ENCODE measurements around the gene LDAH.
"Not testable (repeated sequence)": the region's sequence is repeated elsewhere in the genome, so short reads cannot be mapped to it uniquely, and the experiment has no call there.

Gene LDAH

DNA sequence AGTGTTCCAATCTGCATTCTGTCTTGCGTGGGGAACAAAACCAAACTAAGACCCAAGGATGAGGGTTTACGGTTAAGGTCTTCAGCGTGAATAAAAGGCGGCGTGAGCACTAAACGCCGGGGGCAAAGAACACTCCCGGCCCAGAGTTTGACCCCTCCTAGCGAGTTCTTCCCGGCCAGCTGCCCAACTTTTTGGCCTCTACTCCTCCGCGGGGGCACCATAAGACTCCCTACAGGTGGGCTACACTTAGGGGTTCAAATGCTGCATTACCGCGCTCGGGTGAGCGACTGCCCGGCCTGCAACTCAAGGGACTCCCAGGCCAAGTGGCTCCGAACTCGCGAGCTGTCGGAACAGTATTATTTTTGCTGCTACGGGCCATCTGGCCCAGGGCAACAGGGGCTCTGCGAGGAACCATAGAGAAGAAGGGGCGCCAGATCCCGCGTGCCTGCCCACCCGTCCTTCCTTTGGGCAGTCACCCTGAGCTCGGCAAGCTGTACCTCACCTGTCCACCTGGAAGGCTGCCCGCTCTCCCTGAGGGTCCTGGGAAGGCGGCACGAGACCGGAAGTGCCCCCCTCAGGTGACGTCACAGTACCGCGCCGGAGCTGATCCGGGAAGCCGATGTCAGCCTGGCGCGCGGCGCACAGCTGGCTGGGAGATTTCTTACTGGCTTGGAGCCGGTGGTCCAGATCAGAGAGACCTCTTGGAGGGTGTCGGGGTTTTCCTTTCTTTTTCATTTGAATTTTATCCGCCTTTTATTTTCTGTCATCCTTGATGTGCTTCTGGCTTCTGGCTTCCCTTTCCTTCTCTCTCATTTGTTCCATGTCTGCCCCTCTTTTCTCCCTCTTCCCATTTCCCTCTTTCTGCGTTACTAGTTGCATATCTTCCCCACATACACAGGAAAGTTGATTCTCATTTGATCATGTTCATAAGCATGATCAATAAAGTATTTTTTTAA, at the start of gene LDAH:
LDAH (minus strand) TSS at position 567 of the 956 bp plus-strand sequence. CDS start 21,638 bp downstream, outside the sequence.
- FAIRE-seq: no peak

DNA sequence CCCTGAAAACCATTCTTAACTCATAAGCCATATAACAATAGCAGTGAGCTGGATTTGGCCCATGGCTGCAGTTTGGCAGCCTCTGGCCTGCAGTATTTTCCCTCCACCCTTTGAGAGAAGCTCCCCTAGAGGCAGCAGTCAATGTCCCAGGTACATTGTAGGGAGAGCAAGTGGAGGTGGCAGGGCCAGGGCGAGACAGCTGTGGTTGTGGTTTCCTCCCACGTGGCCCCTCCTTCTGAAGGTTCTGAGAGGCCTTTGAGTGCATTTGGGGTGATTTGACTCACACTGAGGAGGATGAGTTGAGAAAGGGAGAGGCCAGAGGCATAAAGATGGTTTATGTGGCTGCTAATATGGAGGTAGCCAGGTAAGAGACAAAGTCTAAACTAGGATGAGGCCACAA, 45.5 kb upstream of the LDAH start:
- FAIRE-seq: no peak

DNA sequence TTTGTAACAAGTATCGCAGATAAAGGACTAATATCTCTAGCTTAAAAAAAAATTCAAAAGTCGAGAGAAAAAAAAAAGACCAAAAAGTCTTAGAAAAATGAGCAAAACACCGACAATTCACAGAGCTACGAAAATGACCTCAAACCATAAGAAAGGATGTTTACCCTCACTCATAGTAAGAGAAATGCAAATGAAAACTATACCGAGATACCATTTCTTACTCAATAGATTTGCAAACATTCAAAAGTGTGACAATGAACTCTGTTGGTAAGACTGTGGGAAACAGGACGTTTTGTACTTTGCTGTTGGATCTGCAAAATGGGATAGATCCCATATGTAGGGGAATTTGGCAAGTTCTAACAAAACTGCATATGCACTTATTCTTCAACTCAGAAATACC, 39.9 kb upstream of the LDAH start:
- no peak for FAIRE-seq

DNA sequence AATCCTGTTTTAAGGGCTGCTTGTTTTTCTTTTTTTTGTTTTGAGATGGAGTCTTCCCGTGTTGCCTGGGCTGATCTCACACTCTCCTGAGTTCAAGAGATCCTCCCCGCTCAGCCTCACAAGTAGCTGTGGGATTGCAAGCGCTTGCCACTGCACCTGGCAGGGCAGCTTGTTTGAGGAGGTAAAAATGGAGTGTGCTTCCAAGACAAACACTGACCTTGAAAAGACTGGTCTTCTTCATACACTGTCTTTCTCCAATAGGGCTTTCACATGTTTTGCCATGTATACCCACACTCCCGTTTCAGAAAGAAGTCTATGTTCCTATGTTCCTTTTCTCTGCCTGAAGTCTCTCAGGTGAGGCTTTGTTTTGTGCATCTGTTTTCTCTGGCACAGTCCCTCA, 32.6 kb upstream of the LDAH start:
- no peak for FAIRE-seq

DNA sequence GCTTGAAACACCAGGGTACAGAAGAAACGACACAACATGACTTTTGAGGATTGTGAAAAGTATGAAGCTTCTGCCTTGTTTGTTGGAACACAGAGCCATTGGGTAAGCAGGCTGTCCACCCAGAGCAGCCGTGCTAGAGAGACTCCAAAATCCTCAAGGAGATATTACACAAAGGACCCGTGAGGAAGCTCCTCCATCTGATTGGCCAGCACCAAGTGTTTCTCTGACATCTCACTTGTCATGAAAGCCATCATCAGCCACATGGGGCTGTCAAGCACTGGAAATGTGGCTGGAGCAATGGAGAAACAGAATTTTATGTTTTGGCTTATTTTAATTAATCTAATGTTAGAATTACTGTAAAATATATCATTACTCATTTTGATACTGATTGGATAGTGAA, 29.8 kb upstream of the LDAH start:
- no peak for FAIRE-seq

DNA sequence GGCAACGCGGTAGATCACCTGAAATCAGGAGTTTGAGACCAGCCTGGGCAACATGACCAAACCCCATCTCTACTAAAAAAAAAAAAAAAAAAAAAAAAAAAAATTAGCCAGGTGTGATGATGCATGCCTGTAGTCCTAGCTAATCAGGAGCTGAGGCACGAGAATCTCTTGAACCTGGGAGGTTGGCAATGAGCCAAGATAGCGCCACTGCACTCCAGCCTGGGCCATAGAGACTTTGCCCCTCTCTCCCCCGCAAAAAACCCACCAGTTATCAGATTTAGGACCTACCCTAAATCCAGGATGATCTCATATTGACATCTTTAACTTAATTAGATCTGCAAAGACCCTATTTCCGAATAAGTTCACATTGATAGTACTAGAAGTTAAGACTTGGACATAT, 29.2 kb upstream of the LDAH start:
- FAIRE-seq: no peak

DNA sequence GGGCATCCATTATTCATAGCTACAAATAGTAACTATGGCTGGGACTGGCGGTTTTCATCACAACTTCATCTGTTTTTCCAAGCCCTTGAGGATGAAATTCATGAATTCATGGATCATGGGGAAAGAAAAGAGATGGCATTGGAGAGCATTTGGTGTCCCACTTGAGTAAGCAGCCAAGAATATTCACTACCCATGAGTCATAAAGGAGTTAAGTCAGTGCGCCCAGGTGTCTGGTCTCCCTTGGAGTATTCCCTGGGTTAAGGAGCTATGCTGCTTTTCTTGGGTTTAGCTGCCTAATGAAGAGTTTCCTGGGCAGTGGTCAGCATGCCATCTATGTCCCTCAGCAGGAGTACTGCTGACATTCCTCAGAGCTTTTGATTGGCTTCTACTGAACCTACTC, 21.3 kb upstream of the LDAH start:
- FAIRE-seq: no peak

DNA sequence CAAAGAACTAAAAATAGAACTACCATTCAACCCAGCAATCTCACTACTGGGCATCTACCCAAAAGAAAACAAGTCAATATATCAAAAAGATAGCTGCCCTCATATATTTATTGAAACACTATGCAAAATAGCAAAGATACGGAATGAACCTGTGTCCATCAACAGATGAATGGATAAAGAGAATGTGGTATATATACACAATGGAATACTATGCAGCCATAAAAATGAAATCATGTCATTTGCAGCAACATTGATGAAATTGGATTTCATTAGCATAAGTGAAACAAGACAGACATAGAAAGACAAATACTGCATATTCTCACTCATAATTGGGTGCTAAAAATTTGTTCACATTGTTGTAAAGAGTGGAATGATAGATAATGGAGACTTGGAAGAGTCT, 16.2 kb upstream of the LDAH start:
- FAIRE-seq: no peak

DNA sequence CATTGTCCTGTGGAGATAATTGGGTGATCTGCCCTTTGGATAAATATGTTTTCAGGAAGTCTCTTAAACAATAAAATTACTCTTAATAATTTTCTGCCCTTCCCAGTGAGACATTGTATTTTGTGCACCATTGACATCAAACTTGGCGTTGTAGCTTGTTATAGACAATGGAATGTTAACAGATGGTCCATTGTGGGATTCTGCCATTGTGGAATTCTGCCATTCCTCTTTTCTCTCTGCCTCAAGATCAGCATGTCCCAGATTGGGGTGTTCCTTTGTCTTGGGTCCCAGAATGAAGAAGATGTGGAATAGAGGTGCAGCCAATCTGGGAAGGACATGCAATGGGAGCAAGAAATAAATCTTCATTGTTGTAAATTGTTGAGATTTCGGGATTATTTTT, 15.1 kb upstream of the LDAH start:
- FAIRE-seq: no peak

DNA sequence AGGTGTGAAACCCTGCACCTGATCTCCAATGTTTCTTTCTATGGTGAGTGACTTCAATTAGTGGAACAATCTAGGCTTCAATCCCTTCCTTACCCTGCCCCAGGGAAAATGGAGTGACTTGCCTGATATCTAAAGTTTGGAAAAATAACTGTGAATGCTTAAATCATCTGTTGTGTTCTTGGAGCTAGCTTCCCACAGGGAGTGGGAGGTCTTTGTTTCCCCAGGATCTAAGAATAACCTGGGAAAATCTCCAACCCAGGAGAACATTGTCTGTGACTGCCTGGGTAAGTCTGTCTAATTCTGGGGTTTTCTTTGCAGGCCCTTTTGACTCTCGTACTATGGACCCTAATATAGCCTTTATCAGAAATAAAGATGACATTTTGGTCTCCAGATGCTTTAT, 13.6 kb upstream of the LDAH start:
- FAIRE-seq: no peak

DNA sequence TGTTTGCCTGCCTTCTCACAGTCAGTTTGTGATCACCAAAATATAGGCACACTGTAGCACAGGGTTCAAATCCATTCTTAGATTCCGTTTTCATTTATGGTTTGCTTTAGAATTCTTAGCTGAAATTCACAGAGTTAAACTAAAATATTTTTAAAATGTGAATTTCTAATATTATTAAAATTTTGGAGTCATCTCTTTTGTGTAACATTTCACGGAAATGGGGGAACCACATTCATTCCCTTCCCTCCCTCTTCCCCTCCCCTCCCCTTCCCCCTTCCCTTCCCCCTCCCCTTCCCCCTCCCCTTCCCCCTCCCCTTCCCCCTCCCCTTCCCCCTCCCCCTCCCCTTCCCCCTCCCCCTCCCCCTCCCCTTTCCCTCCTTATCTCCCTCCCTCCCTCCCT, 11.4 kb upstream of the LDAH start:
- no peak for FAIRE-seq

DNA sequence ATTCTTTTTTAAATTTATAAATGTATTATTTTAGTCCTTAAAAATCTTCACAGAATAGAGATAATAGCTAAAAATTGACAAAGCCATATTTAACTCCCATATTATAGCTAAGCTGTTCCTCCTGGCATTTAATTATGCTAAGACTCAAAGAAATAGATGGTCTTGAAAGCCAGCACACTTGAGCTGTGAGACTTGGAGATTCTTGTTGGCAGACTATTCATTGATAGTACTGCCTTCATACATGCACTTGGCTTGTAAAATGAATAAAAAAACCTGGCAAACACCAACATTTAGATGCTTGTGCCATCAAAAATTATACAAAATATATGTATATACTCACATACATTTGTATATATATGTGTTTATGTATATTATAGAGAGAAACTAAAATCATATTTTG, 9.7 kb upstream of the LDAH start:
- no peak for FAIRE-seq

DNA sequence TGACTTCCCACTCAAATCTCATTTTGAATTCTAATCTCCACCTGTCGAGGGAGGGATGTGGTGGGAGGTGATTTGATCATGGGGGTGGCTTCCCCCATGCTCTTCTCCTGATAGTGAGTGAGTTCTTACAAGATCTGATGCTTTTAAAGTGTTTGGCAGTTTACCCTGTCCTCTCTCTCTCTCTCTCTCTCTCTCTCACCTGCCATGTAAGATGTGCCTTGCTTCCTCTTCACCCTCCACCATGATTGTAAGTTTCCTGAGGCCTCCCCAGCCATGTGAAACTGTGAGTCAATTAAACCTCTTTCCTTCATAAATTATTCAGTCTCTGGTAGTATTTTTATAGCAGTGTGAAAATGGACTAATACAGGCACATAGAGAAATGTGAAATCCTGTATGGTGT, 7.0 kb upstream of the LDAH start:
- FAIRE-seq: no peak

DNA sequence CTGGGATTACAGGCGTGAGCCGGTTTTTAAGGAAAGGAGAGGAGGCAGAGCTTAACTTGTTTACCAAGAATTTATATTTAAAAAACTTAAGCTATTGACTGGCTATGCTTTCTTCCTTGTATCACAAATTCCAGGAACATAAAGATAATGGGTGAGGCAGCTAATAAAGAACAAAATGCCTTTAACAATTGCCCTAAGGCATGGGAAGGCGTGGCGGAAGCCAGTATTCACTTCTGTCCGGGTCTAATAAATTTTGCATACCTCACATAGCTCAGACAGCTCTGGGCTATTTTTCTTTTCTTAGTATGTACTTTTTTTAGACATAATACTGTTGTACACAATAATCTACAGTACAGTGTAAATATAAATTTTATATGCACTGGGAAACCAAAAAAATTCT, 1.0 kb upstream of the LDAH start:
- FAIRE-seq: no peak

DNA sequence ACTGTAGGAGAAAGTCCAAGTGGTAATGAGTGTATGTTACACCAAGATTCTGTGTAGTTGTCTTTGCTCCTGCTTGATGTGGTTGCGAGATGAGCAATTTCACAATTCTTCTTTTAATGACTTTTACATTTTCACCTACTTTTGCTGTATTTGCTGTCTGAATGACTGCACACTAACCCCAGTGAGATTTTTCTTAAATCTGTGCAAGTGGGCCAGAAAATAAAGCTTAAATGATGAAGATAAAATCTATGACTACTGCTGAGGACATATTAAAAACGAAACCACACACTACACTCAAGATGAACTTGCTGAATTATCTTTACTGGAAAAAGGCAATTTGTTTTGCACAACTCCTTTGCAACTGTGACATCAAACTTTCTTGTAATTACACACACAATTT, 4.1 kb downstream of the LDAH start:
- no peak for FAIRE-seq

DNA sequence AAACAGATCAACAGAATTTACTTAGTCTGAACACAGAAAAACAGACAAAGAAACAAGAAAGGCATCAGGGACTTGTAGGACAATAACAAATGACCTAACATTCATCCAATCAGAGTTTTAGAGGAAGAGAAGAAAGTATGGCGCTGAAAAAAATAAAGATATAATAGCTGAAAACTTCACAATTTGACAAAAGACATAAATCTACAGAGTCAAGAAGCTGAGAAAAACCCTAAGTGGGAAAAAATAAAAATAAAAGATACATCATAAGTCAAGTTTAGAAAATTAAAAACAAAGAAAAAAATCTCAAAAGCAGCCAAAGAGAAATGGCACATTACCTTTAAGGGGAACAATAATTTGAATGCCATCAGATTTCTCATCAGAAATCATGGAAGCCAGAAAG, 7.7 kb downstream of the LDAH start:
- no peak for FAIRE-seq

DNA sequence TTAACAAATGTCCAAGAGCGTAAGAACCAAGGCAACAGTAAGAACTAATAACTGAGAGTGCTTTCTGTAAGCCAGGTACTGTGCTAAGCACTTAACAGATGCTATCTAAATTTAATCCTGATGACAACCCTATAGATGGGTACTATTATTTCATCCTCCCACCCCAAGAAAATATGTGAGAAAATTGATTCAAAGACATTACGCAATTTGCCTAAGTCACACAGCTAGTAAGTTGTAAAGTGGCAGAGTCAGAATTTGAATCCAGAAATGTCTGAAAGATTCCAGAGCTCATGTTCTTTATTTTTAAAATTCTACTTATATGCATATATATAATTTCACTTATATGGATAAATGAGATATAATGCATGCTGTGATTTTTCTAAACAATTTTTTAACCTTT, 10.1 kb downstream of the LDAH start:
- no peak for FAIRE-seq

DNA sequence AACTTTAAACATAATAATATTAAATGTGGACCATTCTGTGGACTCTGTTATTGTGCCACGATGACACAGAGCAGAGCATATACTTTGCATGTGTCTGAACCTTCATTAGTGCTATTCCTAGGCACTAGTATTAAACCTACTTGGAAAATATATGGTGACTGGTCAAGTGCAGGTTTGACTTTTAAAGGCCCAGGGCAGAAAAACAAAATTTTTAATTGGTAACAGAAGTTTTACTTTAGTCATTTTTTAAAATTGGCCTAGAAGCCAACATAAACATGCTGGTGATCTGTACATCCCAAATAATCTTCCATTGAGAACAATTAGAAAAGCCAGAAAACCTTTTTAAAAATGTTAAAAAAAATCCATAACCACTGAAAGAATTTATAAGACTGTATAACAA, 16.6 kb downstream of the LDAH start:
- no peak for FAIRE-seq

DNA sequence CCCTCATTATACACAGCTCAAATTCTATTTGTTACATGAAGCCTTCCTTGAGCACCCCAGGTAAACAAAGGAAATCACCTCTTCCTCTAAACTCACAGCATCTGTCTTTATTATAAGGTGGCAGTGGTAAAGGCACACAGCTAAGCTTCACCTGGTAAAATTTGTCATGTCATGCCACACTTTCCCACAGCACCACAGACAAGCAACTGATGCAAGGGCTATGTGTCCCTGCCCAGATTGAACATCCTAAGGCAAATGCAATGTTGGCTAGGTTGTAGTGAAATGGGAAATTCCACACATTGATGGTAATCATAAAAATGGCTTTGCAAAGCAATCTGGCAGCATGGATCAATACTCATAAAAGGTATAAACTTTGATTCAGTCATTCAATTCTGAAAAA, 18.9 kb downstream of the LDAH start:
- FAIRE-seq: no peak

DNA sequence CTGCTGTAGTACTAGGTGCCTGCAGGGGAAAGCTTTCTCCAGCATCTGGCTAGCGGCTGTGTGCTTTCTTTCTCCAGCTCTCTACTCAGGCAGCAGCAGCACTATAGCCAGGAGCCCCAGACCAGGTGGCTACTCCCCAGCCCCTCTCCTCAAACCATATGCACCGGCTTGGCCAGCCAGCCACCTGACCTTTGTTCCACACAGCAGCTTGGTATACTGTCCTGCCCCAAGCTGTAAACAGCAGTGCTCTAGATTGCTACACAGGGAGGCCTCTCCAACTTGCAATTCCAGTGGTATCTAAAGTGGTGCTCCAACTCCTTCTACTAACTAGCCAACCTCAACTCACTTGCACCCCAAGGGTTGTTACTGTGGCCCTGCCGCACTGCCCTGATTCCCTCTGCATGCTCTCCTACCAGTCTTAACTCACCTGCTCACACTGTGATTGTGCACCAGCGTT, 19.6 kb downstream of the LDAH start:
- no peak for FAIRE-seq

DNA sequence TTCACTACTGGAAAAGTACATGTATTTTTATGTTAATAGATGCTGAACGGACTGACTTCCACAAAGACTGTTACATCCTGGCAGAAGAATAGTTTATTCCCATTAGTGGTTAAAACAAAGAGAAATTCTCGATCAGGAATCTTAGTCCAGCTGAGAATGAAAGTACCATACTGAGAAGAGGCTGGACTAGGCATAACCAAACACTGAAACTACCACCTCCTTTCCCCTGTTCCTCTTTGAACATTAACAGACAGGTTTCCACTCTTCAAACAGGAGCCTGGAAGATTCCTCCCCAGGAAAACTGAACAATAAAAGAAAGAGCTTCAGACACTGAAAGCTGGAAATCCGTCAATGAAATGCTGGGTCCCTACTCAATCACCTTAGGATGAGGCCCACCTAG, 25.8 kb downstream of the LDAH start:
- no peak for FAIRE-seq

DNA sequence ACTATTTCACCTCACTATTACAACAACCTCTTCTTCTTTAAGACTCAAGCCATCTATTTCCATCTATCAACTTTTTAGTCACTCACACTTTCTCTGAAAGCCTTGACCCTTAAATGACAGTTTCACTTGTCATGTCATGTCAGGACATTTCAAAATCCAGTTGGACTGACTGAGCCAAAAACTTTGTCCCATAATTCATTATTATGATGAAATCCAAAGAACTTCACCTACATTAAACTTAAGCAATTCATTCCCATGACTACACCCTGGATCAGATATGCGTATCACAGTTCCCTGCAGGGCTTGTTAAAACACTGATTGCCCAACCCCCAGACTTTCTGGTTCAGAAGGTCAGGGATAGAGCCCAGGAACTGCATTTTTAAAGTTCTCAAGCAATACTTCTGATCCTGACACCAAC, 26.5 kb downstream of the LDAH start:
- FAIRE-seq: no peak

DNA sequence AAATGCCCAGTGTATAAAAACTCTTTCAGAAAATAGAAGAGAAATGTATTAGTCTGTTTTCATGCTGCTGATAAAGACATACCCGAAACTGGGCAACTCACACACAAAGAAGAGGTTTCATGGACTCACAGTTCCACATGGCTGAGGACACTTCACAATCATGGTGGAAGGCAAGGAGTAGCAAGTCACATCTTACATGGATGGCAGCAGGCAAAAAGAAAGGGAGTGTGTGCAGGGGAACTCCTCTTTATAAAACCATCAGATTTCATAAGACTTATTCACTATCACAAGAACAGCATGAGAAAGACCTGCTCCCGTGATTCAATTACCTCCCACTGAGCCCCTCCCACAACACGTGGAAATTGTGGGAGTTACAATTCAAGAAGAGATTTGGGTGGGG, 29.0 kb downstream of the LDAH start:
- FAIRE-seq: not testable (repeated sequence)

DNA sequence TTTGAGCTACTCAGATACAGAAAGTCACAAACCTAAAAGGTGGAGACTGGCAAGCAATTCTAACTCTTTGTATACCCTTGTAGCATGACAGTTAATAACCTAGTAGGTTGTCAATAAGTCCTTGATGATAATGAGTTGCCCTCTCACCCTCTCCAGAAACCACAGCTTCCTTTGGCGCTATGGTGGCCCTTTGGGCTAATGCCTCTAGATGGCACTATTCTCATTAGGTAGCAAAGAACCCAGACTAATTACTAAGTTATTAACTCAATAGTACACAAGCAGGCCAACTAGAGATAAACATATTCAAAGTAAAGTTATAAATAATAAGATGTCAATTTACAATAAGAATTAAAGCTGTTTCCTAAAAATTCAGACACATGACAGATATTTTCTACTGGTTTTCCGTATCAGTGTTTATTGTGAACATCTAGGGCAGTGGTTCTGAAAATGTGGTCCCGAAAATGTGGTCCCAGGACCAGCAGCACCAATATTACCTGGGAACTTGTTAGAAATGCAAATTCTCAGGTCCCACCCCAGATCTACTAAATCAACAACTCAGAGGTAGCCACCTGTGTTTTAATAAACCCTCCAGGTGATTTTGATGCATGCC, 41.1 kb downstream of the LDAH start:
- FAIRE-seq: no peak
